ENCODE measurements around the gene PLCL2.

DNA sequence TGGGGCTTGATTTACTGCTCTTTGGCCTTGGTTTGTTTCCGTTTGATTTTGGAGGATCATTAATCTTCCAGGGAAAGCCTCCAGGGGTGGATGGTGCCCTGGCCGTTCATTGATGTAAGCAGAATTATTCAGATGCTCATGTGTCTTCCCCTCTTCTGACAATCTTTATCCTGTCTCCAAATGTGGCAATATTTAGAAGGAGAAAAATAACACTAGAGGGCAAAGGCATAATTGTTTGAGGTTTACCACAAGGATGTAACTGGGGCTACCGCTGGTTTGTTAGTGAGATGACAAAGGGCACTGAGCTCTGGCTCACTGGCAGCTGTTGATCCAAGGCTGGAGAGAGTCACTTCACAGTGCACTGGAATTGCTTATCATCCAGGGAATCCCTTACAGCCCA is 18.2 kb upstream of the PLCL2 start:
- no peak for TF ChIP-seq TAF1 (IDR thresholded peaks at IDR 0.05; ENCODE audit: low read depth, low read length)
- no peak for TF ChIP-seq POLR2A (IDR thresholded peaks at IDR 0.05; ENCODE audit: low read depth, low read length)
- no peak for TF ChIP-seq POLR2AphosphoS5 (IDR thresholded peaks at IDR 0.05; ENCODE audit: low read depth, low read length)
- TF ChIP-seq SPI1 (IDR thresholded peaks at IDR 0.05; ENCODE audit: low read depth, low read length) = no peak
- no peak for TF ChIP-seq PAX5 (IDR thresholded peaks at IDR 0.05; ENCODE audit: insufficient read depth, low read length, severe bottlenecking)
